22Rv1 (cell line): Measurements from ENCODE around the gene ACSF3.
"Not testable (repeated sequence)": the region's sequence is repeated elsewhere in the genome, so short reads cannot be mapped to it uniquely, and the experiment has no call there.

Experiments used
- H3K27ac ChIP-seq: fragments of 450-650 bp; 2 replicates; pipeline ENCODE4 v1.5.1; 2017
- ZFX ChIP-seq: fragments of 450-650 bp; IDR thresholded peaks from 2 replicates; pipeline ENCODE4 v1.6.1; 2017; ENCODE audit warnings: antibody characterized with exemption, borderline replicate concordance
- TF ChIP-seq, protein P1 (sequence below): fragments of 450-650 bp; IDR thresholded peaks from 2 replicates; pipeline ENCODE4 v1.5.1; 2017; ENCODE audit warnings: mild to moderate bottlenecking

The ACSF3 gene

DNA sequence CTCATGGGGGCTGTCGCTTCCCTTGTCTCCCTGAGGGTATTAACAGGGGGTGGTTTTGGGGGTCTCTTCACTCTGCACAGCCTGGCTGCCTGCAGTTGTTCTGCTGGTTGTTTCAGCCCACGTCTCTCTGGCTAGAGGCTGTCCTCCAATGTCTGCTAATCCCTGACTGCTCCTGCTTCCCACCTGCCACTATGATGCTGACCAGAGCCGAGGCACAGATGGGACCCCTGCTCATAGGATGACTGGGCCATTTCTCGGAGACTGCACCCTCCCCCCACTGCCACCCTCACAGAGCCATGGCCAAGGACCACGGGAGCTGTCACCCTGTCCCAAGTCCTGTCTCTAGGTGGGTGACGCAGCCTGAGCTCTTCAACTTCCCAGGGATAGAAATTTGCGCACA, 1.6 kb upstream of the ACSF3 start:
- H3K27ac ChIP-seq, result no peak overlapping the region
- TF ChIP-seq ZFX, result no peak
- TF ChIP-seq, protein P1, sequence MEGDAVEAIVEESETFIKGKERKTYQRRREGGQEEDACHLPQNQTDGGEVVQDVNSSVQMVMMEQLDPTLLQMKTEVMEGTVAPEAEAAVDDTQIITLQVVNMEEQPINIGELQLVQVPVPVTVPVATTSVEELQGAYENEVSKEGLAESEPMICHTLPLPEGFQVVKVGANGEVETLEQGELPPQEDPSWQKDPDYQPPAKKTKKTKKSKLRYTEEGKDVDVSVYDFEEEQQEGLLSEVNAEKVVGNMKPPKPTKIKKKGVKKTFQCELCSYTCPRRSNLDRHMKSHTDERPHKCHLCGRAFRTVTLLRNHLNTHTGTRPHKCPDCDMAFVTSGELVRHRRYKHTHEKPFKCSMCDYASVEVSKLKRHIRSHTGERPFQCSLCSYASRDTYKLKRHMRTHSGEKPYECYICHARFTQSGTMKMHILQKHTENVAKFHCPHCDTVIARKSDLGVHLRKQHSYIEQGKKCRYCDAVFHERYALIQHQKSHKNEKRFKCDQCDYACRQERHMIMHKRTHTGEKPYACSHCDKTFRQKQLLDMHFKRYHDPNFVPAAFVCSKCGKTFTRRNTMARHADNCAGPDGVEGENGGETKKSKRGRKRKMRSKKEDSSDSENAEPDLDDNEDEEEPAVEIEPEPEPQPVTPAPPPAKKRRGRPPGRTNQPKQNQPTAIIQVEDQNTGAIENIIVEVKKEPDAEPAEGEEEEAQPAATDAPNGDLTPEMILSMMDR, result no peak

DNA sequence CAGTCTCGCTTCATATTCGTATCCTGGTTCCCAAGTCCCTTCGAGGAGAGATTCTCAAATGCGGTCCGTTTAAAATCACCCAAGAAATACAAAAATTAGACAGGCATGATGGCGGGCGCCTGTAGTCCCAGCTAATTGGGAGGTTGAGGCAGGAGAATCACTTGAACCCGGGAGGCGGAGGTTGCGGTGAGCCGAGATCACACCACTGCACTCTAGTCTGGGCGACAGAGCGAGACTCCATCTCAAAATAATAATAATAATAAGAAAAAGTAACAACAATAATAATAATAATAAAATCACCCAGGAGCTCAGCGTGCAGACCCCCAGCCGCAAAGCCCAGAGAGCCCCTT, 425 bp upstream of the ACSF3 start:
- H3K27ac ChIP-seq, result not testable (repeated sequence)

DNA sequence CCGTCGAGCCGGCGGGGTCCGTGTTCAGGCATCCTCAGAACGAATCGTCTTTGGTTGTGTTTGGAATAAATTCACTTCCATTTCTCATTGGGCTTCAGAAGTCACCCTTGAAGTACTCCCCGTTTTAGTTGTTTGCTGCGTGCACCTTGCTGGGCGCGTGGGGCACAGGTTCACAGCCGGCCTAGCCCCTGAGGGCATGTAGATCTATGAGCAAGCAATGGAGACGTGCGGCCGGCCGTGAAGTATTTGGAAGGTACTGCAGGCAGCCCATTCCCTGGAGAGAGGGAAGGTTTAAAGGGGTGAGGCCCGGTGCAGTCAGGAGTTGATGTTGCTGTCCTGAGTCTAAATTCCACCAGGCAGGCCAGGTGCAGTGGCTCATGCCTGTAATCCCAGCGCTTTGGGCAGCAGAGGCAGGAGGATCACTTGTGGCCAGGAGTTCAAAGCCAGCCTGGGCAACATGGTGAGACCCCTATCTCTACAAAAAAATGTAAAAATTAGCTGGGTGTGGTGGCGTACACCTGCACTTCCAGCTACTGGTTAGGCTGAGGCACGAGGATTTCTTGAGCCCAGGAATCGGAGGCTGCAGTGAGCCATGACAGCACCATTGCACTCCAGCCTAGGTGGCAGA, 714 bp downstream of the ACSF3 start:
- H3K27ac ChIP-seq, result peak overlapping the region; percentile 55
- no peak for TF ChIP-seq ZFX
- TF ChIP-seq, protein P1, result no peak

DNA sequence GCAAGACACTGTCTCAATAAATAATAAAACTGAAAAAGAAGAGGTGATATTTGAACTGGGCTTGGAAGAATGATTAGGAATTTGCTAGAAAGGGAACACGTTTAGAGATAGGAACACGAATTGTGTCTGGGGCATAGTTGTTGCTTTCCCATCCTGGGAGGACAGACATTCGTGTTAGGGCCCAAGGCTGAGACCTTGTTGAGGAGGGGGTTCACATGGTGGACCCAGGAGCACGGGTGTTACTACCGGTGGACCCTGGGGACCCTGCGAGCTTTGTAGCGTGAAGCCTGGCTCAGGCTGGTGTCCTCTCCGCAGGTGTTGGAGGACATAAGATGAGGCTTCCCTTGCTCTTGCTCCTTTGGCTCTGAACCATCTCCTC, 1.2 kb downstream of the ACSF3 start:
- TF ChIP-seq, protein P1, result no peak
- TF ChIP-seq ZFX, result no peak
- H3K27ac ChIP-seq, result no peak overlapping the region; the same call in 1 of the 2 replicates

DNA sequence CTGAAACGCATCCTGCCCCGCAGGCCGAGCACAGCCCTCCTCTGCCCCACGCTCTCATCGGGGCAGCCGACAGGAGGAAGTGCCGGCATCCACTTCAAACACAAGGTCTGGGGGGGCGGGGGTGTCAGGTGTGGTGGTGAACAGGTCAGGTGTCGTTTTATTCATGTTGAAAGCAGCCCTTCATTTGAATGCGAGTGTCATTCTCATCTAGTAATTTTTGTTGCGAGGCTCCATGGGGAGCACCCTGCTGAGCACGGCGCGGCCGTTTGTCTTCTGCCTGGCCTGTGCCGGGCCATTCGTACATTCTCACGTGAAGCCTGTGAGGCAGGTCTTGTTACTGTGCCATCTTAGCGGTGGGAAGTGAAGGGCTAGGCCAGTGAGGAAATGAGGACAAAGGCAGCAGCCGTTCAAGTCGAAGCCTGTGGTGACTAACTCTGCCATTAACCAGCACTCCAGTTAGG, 1.9 kb downstream of the ACSF3 start:
- no peak overlapping the region for H3K27ac ChIP-seq
- TF ChIP-seq, protein P1, result no peak
- no peak for TF ChIP-seq ZFX

DNA sequence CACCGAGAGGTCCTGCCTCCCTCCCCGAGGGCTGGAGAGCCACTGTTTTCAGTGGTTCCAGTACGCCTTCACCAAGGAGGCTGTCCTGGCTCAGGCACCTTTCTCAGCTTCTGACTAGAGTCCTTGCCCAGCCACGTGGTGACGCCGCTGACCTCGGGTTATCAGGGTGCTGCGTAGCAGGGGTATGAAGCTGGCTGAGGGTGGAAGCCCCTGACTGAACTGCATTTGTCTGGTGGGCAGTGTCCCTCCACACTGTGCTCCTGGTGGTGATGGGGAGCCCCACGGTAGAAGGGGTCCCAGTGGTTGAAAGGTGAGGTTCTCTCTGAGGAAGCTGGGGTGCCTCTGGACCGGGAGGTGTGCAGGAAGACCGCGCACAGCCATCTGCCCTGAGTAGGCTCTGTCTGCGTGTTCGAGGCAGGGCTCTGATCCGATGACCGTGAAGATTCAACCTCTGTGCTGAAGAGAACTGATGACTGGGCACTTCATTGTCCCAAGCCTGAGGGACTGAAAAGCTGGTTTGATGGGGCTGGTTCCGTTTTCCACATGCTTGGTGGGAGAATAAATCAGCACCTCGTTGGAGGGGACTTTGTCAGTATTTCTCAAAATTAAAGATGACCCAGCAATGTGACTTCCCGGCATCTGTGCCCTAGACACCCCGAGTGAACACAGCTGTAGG, 2.5 kb downstream of the ACSF3 start:
- H3K27ac ChIP-seq, result no peak overlapping the region
- TF ChIP-seq ZFX, result no peak
- TF ChIP-seq, protein P1, result no peak

DNA sequence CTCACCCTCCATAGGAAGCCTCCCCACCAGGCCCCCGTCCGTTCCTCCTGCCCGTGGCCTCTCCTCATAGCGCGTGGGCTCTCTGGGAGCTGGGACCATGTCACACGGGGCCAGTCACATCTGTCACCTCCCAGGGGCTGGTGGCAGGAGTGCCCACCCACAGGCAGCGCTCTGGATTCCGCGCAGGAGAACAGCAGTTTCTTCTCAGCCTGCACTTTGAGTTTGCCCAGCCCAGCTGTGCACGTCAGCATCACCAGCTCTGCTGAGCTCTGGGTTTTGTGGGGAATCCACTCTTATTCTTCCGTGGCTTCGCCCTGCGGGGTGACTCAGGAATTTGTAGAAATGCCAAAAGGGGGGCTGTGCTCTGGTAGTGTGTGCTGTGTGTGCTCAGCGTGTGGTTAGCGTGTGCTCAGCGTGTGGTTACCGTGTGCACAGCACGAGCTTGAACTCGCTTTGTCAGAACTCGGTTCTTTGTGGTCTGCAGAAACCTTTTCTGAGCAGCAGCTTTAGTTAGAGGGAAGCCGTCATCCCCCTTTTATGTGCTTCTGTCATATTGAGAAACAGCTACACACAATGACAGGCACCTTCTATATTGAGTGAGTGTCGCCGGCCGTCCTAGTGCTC, 3.2 kb downstream of the ACSF3 start:
- no peak overlapping the region for H3K27ac ChIP-seq
- no peak for TF ChIP-seq ZFX
- TF ChIP-seq, protein P1, result no peak

DNA sequence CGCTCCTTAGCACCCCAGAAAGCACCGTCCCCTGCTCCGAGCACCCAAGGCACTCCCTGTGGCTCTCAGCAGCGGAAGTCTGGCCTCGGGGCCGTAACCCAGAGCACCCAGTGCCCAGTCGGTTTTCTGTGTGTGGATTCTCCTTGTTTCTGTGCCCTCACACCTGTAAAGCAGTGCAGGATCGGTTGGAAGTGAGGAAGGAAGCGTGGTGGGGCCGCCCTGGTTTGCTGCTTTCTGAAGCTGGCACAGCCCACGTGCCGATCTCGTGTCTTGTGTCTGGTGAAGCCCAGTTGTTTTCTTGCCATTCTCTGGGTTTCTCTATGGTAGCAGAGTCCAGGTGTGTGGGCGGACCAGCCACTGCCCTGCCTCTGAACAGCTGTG, 3.7 kb downstream of the ACSF3 start:
- no peak overlapping the region for H3K27ac ChIP-seq
- TF ChIP-seq, protein P1, result no peak
- no peak for TF ChIP-seq ZFX
